HepG2 (cell line): ENCODE results near the gene SLC39A1. TPM values are rescaled to one million over a fixed set of nuclear protein-coding genes. Genes with fewer than 3 reads are reported as not detected.

Source experiments
- CBX2 ChIP-seq, 2 experiments: fragments of 200-600 bp in 1 of 2; sonication (generic); formaldehyde crosslinking in 1 of 2; IDR thresholded peaks; 2 replicates each; pipeline versions ENCODE4 v1.7.0 to v1.8.1; 2018 to 2022; ENCODE audit warnings: low read depth in 2 of 2, low read length in 1 of 2, mild to moderate bottlenecking in 1 of 2, missing genetic modification reagents in 1 of 2
- FOXK2 ChIP-seq: fragments of 450-650 bp; IDR thresholded peaks from 2 replicates; pipeline ENCODE4 v1.6.1; 2016
- GABPA ChIP-seq, 2 experiments: IDR thresholded peaks; 2 replicates each; pipeline ENCODE4 v1.6.1; 2011 to 2016; ENCODE audit warnings: low read depth in 2 of 2, low read length in 1 of 2, missing biosample characterization in 1 of 2, missing genetic modification characterization in 1 of 2
- ISX ChIP-seq: sonication (generic); formaldehyde crosslinking; conservative IDR thresholded peaks from 2 replicates; pipeline ENCODE4 v1.5.0; 2020; ENCODE audit warnings: missing genetic modification reagents
- PAF1 ChIP-seq: IDR thresholded peaks from 2 replicates; pipeline ENCODE4 v1.6.1; 2016; ENCODE audit warnings: missing genetic modification reagents, missing compliant biosample characterization
- PLRG1 ChIP-seq: fragments of 450-650 bp; conservative IDR thresholded peaks from 2 replicates; pipeline ENCODE4 v1.6.1; 2016
- PRDM15 ChIP-seq: sonication (generic); formaldehyde crosslinking; IDR thresholded peaks from 2 replicates; pipeline ENCODE4 v1.4.0; 2020; ENCODE audit warnings: missing genetic modification reagents
- PRMT3 ChIP-seq: sonication (generic); formaldehyde crosslinking; IDR thresholded peaks from 2 replicates; pipeline ENCODE4 v1.8.1; 2022; ENCODE audit warnings: low read depth, mild to moderate bottlenecking, moderate library complexity, missing genetic modification reagents, borderline replicate concordance
- RARG ChIP-seq: sonication (generic); formaldehyde crosslinking; IDR thresholded peaks from 2 replicates; pipeline ENCODE4 v1.4.0; 2020; ENCODE audit warnings: low read depth, mild to moderate bottlenecking, missing genetic modification reagents
- ZFP36L1 ChIP-seq: sonication (generic); formaldehyde crosslinking; IDR thresholded peaks from 2 replicates; pipeline ENCODE4 v1.8.0; 2022; ENCODE audit warnings: mild to moderate bottlenecking, missing genetic modification reagents, moderate library complexity
- ZNF296 ChIP-seq: sonication (generic); formaldehyde crosslinking; conservative IDR thresholded peaks from 2 replicates; pipeline ENCODE4 v1.5.0; 2020; ENCODE audit warnings: mild to moderate bottlenecking, missing genetic modification reagents
- ZNF441 ChIP-seq: sonication (generic); formaldehyde crosslinking; IDR thresholded peaks from 2 replicates; pipeline ENCODE4 v1.7.0; 2021; ENCODE audit warnings: missing genetic modification reagents, borderline replicate concordance
- ZNF468 ChIP-seq: sonication (generic); formaldehyde crosslinking; IDR thresholded peaks from 2 replicates; pipeline ENCODE4 v1.8.0; 2022; ENCODE audit warnings: mild to moderate bottlenecking, moderate library complexity, missing genetic modification reagents
- ZNF543 ChIP-seq: sonication (generic); formaldehyde crosslinking; IDR thresholded peaks from 2 replicates; pipeline ENCODE4 v1.4.0; 2020; ENCODE audit warnings: mild to moderate bottlenecking, missing genetic modification reagents
- ZNF781 ChIP-seq: sonication (generic); formaldehyde crosslinking; IDR thresholded peaks from 2 replicates; pipeline ENCODE4 v1.5.1; 2020; ENCODE audit warnings: borderline replicate concordance, mild to moderate bottlenecking, missing genetic modification reagents; ENCODE audit errors: not compliant biosample characterization
- polyA plus RNA-seq, 8 experiments: library from polyadenylated mRNA; depleted of rRNA in 3 of 8; stranded (reverse) in 7 of 8; unstranded in 1 of 8; fragments of >200 nt; fragmentation: Illumina TruSeq in 4 of 8; extraction: Trizol in 4 of 8; gene quantifications; 2 replicates each; pipeline versions ENCODE4 v1.2.1 to v1.2.3, GENCODE V29; 2011 to 2016; ENCODE audit warnings: low read depth in 4 of 8, missing spikeins in 1 of 8, mixed read lengths in 1 of 8; ENCODE audit not compliant: insufficient read depth in 1 of 8
- total RNA-seq, 5 experiments: library from RNA; depleted of rRNA; stranded (reverse); fragments of >200 nt; fragmentation: Illumina TruSeq; extraction: Trizol; gene quantifications; 2 replicates each; pipeline ENCODE4 v1.2.3, GENCODE V29; 2016; ENCODE audit warnings: low read depth in 1 of 5
- TF ChIP-seq, protein P1 (sequence below): sonication (generic); formaldehyde crosslinking; conservative IDR thresholded peaks from 2 replicates; pipeline ENCODE4 v1.8.1; 2023; ENCODE audit warnings: missing genetic modification reagents
- TF ChIP-seq, protein P2 (sequence below): sonication (generic); formaldehyde crosslinking; IDR thresholded peaks from 2 replicates; pipeline ENCODE4 v1.8.1; 2022; ENCODE audit warnings: low read depth, mild to moderate bottlenecking, missing genetic modification reagents
- TF ChIP-seq, protein P3 (sequence below): IDR thresholded peaks from 2 replicates; pipeline ENCODE4 v1.6.1; 2016; ENCODE audit warnings: control low read depth

The SLC39A1 gene
- total and polyA plus RNA-seq, 2 of the 13 experiments (the other 11 are each of a cell fraction or from before 2014, with no cell fraction given): 71.2 to 78.4 TPM

GRCh38 chr1:153922972-153923925 lies 40.1 kb downstream of the SLC39A1 start, which contains the start of gene GATAD2B (continued):
- TF ChIP-seq GABPA (IDR thresholded peaks at IDR 0.05; ENCODE audit: low read depth, low read length) (no peak), GABPA (CRISPR knock-in tag; IDR thresholded peaks at IDR 0.05; ENCODE audit: low read depth) (peak; percentile 67), ZNF781 (CRISPR knock-in tag) (peak; percentile 29), PRDM15 (no peak), CBX2 (IDR thresholded peaks at IDR 0.05; ENCODE audit: low read depth, low read length) (peak; percentile 99), CBX2 (CRISPR knock-in tag; IDR thresholded peaks at IDR 0.05; ENCODE audit: low read depth) (no peak), ZFP36L1 (CRISPR knock-in tag) (0 out of 2 replicates have a peak, but pooled peaks have one; percentile 17), ISX (CRISPR knock-in tag) (no peak), ZNF468 (no peak), ZNF296 (CRISPR knock-in tag) (no peak), RARG (CRISPR knock-in tag) (no peak), PRMT3 (CRISPR knock-in tag) (no peak), FOXK2 (no peak), ZNF441 (no peak), PAF1 (no peak), PLRG1 (no peak), ZNF543 (CRISPR knock-in tag) (0 out of 2 replicates have a peak, but pooled peaks have one; percentile 46)
- TF ChIP-seq, protein P1, sequence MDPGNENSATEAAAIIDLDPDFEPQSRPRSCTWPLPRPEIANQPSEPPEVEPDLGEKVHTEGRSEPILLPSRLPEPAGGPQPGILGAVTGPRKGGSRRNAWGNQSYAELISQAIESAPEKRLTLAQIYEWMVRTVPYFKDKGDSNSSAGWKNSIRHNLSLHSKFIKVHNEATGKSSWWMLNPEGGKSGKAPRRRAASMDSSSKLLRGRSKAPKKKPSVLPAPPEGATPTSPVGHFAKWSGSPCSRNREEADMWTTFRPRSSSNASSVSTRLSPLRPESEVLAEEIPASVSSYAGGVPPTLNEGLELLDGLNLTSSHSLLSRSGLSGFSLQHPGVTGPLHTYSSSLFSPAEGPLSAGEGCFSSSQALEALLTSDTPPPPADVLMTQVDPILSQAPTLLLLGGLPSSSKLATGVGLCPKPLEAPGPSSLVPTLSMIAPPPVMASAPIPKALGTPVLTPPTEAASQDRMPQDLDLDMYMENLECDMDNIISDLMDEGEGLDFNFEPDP (CRISPR knock-in tag): no peak
- TF ChIP-seq, protein P2, sequence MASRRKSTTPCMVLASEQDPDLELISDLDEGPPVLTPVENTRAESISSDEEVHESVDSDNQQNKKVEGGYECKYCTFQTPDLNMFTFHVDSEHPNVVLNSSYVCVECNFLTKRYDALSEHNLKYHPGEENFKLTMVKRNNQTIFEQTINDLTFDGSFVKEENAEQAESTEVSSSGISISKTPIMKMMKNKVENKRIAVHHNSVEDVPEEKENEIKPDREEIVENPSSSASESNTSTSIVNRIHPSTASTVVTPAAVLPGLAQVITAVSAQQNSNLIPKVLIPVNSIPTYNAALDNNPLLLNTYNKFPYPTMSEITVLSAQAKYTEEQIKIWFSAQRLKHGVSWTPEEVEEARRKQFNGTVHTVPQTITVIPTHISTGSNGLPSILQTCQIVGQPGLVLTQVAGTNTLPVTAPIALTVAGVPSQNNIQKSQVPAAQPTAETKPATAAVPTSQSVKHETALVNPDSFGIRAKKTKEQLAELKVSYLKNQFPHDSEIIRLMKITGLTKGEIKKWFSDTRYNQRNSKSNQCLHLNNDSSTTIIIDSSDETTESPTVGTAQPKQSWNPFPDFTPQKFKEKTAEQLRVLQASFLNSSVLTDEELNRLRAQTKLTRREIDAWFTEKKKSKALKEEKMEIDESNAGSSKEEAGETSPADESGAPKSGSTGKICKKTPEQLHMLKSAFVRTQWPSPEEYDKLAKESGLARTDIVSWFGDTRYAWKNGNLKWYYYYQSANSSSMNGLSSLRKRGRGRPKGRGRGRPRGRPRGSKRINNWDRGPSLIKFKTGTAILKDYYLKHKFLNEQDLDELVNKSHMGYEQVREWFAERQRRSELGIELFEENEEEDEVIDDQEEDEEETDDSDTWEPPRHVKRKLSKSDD (CRISPR knock-in tag): no peak
- TF ChIP-seq, protein P3, sequence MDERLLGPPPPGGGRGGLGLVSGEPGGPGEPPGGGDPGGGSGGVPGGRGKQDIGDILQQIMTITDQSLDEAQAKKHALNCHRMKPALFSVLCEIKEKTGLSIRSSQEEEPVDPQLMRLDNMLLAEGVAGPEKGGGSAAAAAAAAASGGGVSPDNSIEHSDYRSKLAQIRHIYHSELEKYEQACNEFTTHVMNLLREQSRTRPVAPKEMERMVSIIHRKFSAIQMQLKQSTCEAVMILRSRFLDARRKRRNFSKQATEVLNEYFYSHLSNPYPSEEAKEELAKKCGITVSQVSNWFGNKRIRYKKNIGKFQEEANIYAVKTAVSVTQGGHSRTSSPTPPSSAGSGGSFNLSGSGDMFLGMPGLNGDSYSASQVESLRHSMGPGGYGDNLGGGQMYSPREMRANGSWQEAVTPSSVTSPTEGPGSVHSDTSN (CRISPR knock-in tag): peak; percentile 98
